Osteocyte (in vitro differentiated cells): Measurements from ENCODE around the gene QSER1. TPM values are rescaled to one million over a fixed set of nuclear protein-coding genes. Genes with fewer than 3 reads are reported as not detected.
A peak's percentile ranks its signal among the peaks of the same experiment; 100 is the strongest.

Experiments used
- DNase-seq: peaks from one replicate; pipeline ENCODE4 v3.0.0; 2021; ENCODE audit warnings: mixed read lengths; ENCODE audit not compliant: unreplicated experiment; ENCODE audit errors: extremely low spot score
- H3K27ac Mint-ChIP-seq: one replicate; pipeline ENCODE4 v1.8.0; 2021; ENCODE audit warnings: mild to moderate bottlenecking, mixed read lengths; ENCODE audit not compliant: unreplicated experiment
- H3K27me3 Mint-ChIP-seq: one replicate; pipeline ENCODE4 v1.8.0; 2021; ENCODE audit warnings: mixed read lengths; ENCODE audit not compliant: unreplicated experiment
- H3K36me3 Mint-ChIP-seq: one replicate; pipeline ENCODE4 v1.8.0; 2021; ENCODE audit warnings: mixed read lengths; ENCODE audit not compliant: unreplicated experiment
- H3K4me1 Mint-ChIP-seq: one replicate; pipeline ENCODE4 v1.8.0; 2021; ENCODE audit warnings: mixed read lengths; ENCODE audit not compliant: unreplicated experiment
- H3K4me3 Mint-ChIP-seq: one replicate; pipeline ENCODE4 v1.8.0; 2021; ENCODE audit warnings: mild to moderate bottlenecking, moderate library complexity, mixed read lengths; ENCODE audit not compliant: unreplicated experiment
- H3K9me3 Mint-ChIP-seq: one replicate; pipeline ENCODE4 v1.8.0; 2021; ENCODE audit warnings: mixed read lengths; ENCODE audit not compliant: unreplicated experiment
- CTCF ChIP-seq: fragments of 200-600 bp; sonication (generic); IDR thresholded peaks from 2 replicates; pipeline ENCODE4 v1.5.0; 2021; ENCODE audit warnings: antibody characterized with exemption, mild to moderate bottlenecking, moderate library complexity
- total RNA-seq: library from RNA; stranded (reverse); gene quantifications from 2 replicates; pipeline ENCODE4 v1.2.1, GENCODE V29; 2021

The QSER1 gene
- total RNA-seq, 1 donor from 2014 or later, result 32.4 TPM

- TF ChIP-seq CTCF, result peak; percentile 44
- peaks cover 7% of the 10 kb centered on the region for H3K9me3 Mint-ChIP-seq
- H3K27me3 Mint-ChIP-seq, result peaks cover 44% of the 10 kb centered on the region
- no peaks in the 10 kb centered on the region for H3K36me3 Mint-ChIP-seq
- H3K4me1 Mint-ChIP-seq, result no peaks in the 10 kb centered on the region
- DNase-seq, result no peak
- H3K27ac Mint-ChIP-seq, result no peak overlapping the region
- H3K4me3 Mint-ChIP-seq, result no peak overlapping the region
Measured at GRCh38 chr11:32870676-32871075, 21.9 kb upstream of the QSER1 start.

- TF ChIP-seq CTCF, result no peak
- no peaks in the 10 kb centered on the region for H3K36me3 Mint-ChIP-seq
- H3K27me3 Mint-ChIP-seq, result peaks cover 37% of the 10 kb centered on the region
- H3K27ac Mint-ChIP-seq, result no peak overlapping the region
- H3K4me3 Mint-ChIP-seq, result no peak overlapping the region
- H3K9me3 Mint-ChIP-seq, result peaks cover 7% of the 10 kb centered on the region
- no peak for DNase-seq
- H3K4me1 Mint-ChIP-seq, result no peaks in the 10 kb centered on the region
Measured at GRCh38 chr11:32874132-32874531, 18.5 kb upstream of the QSER1 start.

- no peak for TF ChIP-seq CTCF
Measured at GRCh38 chr11:32881286-32881685, 11.3 kb upstream of the QSER1 start.

GRCh38 chr11:32883421-32883820, 9.2 kb upstream of the QSER1 start:
- no peak for TF ChIP-seq CTCF
- no peaks in the 10 kb centered on the region for H3K36me3 Mint-ChIP-seq
- H3K27me3 Mint-ChIP-seq, result peaks cover 23% of the 10 kb centered on the region
- no peaks in the 10 kb centered on the region for H3K4me1 Mint-ChIP-seq
- no peak overlapping the region for H3K4me3 Mint-ChIP-seq
- no peak for DNase-seq
- H3K27ac Mint-ChIP-seq, result no peak overlapping the region
- no peaks in the 10 kb centered on the region for H3K9me3 Mint-ChIP-seq

More at GRCh38 chr11:32881286-32881685, 11.3 kb upstream of the QSER1 start:
- Mint-ChIP-seq H3K27ac (no peak overlapping the region), H3K27me3 (peaks cover 27% of the 10 kb centered on the region), H3K36me3 (no peaks in the 10 kb centered on the region), H3K4me1 (no peaks in the 10 kb centered on the region), H3K4me3 (no peak overlapping the region), H3K9me3 (no peaks in the 10 kb centered on the region)
- no peak for DNase-seq

- Mint-ChIP-seq H3K27ac (no peak overlapping the region), H3K27me3 (peaks cover 19% of the 10 kb centered on the region), H3K4me1 (peaks cover 5% of the 10 kb centered on the region), H3K36me3 (no peaks in the 10 kb centered on the region), H3K4me3 (no peak overlapping the region), H3K9me3 (no peaks in the 10 kb centered on the region)
- TF ChIP-seq CTCF, result no peak
- no peak for DNase-seq
Measured at GRCh38 chr11:32884023-32884422, 8.6 kb upstream of the QSER1 start.
